Astrocyte of the spinal cord (primary cell): ENCODE measurements around the gene SMAD3.

Source experiments
- DNase-seq: peaks from one replicate; pipeline ENCODE4 v3.0.0; 2011; ENCODE audit warnings: low read depth, low spot score
- H3K4me3 ChIP-seq: 2 replicates; pipeline ENCODE4 v1.5.1; 2011; ENCODE audit warnings: low read depth, mild to moderate bottlenecking, low read length, moderate library complexity
- CTCF ChIP-seq: IDR thresholded peaks from 2 replicates; pipeline ENCODE4 v1.5.1; 2012; ENCODE audit warnings: low read depth, mild to moderate bottlenecking, low read length, inconsistent platforms
- in situ Hi-C: cut with HindIII; loops from 2 replicates; pipeline ENCODE4 v1.10.0; 2017; ENCODE audit warnings: low sequenced_read_pairs

The SMAD3 gene

GRCh38 chr15:67050062-67050461, 15.3 kb upstream of the SMAD3 start:
- TF ChIP-seq CTCF: no peak
- in situ Hi-C loops: no loop called here
- DNase-seq: no peak
- H3K4me3 ChIP-seq: no peak overlapping the region

- in situ Hi-C loops: no loop called here
- no peak for TF ChIP-seq CTCF
- H3K4me3 ChIP-seq: no peak overlapping the region
- no peak for DNase-seq
Observed at GRCh38 chr15:67050522-67051087, 14.8 kb upstream of the SMAD3 start.

GRCh38 chr15:67051088-67052045, 14.0 kb upstream of the SMAD3 start:
- DNase-seq: no peak
- in situ Hi-C loops: no loop called here
- no peak overlapping the region for H3K4me3 ChIP-seq
- TF ChIP-seq CTCF: no peak

- DNase-seq: no peak
- in situ Hi-C loops: no loop called here
- no peak overlapping the region for H3K4me3 ChIP-seq
- TF ChIP-seq CTCF: no peak
Observed at GRCh38 chr15:67054676-67055075, 10.7 kb upstream of the SMAD3 start.

- DNase-seq: no peak
- H3K4me3 ChIP-seq: no peak overlapping the region
- in situ Hi-C loops: no loop called here
- TF ChIP-seq CTCF: no peak
Observed at GRCh38 chr15:67059127-67059553, 6.3 kb upstream of the SMAD3 start.

- no peak for DNase-seq
- no peak for TF ChIP-seq CTCF
- in situ Hi-C loops: no loop called here
- H3K4me3 ChIP-seq: no peak overlapping the region
Observed at GRCh38 chr15:67061811-67062368, 3.5 kb upstream of the SMAD3 start.
